GM12865 (cell line): Measurements from ENCODE around the gene SYNPO.

Experiments
- DNase-seq: peaks from one replicate; pipeline ENCODE4 v3.0.0; 2010; ENCODE audit warnings: low read depth
- H3K4me3 ChIP-seq: 2 replicates; pipeline ENCODE4 v1.5.1; 2011; ENCODE audit warnings: mild to moderate bottlenecking, low read depth, low read length, control low read depth
- TF ChIP-seq, protein P1 (sequence below): IDR thresholded peaks from 2 replicates; pipeline ENCODE4 v1.5.1; 2011; ENCODE audit warnings: low read length, control low read depth, low read depth, inconsistent platforms; ENCODE audit not compliant: insufficient read depth; ENCODE audit errors: missing control alignments

The SYNPO gene

DNA sequence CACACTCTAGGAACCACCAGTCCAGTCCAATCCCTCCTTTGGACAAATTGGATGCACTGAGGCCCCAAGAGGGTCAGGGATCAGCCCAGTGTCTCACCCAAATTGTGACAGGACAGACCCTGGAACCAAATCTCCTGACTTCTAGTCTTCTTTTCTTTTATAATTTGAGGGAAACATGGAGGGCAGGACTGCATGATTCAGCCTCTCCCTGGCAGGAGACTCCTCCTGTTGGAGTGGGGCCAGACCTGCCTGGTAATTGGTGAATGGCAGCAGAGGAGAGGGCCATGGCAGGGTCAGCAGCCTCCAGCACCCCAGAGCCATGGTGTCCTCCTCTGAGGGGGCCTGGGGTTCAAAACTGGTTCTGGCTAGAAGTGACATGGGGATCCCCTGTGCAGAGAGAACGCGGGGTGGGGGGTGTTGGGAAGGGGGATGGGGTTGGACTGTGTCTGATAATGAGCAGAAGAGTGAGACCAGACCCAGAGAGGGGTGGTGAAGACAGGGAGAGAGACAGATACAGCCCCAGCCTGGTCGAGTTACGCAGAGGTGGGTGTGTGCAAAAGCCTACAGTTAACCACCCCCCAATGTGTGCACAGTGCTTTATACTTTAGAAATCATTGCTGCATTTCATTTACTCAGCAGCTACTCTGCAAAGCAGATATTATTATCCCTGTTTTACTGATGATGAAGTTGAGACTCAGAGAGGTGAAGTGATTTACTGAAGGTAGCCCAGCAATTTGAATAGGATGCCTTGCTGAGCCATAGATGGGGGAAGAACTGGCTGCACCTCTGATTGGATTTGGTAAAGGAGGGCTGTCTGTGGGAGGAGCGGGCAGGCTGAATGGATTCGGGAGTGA is 3.8 kb upstream of the SYNPO start:
- H3K4me3 ChIP-seq: no peak overlapping the region
- DNase-seq: no peak
- TF ChIP-seq, protein P1, sequence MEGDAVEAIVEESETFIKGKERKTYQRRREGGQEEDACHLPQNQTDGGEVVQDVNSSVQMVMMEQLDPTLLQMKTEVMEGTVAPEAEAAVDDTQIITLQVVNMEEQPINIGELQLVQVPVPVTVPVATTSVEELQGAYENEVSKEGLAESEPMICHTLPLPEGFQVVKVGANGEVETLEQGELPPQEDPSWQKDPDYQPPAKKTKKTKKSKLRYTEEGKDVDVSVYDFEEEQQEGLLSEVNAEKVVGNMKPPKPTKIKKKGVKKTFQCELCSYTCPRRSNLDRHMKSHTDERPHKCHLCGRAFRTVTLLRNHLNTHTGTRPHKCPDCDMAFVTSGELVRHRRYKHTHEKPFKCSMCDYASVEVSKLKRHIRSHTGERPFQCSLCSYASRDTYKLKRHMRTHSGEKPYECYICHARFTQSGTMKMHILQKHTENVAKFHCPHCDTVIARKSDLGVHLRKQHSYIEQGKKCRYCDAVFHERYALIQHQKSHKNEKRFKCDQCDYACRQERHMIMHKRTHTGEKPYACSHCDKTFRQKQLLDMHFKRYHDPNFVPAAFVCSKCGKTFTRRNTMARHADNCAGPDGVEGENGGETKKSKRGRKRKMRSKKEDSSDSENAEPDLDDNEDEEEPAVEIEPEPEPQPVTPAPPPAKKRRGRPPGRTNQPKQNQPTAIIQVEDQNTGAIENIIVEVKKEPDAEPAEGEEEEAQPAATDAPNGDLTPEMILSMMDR: no peak

DNA sequence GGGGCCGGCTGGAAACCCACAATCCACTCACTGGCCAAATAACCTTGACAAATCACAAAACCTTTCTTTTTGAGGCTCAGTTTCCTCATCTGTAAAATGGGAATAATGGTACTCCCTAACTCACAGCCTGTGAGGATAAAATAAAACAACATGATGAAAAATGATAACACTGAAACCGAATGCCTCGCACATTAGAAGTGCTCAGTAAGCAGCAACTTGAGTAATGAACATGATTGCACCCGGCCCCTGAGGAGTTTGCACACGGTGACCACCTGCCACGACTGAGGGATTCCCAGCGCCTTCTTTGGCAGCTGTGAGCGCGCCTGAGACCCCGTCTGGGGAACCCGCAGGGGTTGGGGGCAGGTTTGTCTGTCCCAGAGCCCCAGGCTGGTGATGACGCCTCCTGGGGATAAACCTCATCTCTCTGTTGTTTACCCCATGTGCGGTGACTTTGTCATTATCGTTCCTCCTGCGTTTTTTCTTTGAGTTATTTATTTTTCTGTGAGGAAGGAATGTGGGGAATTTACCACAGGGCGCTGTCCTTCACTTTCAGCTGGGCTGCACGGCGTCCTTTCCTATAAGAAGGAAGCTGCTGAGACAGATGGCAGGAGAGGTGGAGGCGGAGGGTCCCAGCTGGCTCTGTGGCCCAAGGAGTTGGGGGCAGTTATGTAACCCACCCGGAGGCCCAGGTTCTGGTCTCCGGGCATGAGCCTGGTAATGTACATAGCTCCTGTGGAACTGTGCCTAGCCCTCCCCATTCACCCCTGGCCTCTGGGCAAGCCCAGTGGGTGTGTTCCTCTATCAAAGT is 3.0 kb upstream of the SYNPO start:
- DNase-seq: no peak
- TF ChIP-seq, protein P1: no peak
- H3K4me3 ChIP-seq: no peak overlapping the region

DNA sequence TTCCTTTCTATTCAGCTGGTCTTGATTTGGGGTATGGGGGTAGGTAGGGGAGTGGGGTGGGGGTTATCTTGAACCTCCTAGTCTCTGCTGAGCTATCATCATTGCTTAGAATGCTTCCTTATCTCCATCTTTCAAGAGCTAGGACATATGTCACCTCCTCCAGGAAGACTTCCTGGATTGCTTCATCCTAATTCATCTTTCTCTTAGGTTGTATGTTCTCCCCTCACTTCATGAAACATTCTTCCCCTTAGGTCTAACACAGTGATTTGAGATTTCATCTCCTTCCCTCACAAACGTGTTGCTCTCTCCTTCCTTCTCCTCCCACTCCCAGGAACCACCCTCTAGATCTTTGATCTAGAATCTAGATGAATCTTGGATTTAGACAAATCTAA is 2.4 kb upstream of the SYNPO start:
- TF ChIP-seq, protein P1: no peak
- H3K4me3 ChIP-seq: no peak overlapping the region
- DNase-seq: no peak

DNA sequence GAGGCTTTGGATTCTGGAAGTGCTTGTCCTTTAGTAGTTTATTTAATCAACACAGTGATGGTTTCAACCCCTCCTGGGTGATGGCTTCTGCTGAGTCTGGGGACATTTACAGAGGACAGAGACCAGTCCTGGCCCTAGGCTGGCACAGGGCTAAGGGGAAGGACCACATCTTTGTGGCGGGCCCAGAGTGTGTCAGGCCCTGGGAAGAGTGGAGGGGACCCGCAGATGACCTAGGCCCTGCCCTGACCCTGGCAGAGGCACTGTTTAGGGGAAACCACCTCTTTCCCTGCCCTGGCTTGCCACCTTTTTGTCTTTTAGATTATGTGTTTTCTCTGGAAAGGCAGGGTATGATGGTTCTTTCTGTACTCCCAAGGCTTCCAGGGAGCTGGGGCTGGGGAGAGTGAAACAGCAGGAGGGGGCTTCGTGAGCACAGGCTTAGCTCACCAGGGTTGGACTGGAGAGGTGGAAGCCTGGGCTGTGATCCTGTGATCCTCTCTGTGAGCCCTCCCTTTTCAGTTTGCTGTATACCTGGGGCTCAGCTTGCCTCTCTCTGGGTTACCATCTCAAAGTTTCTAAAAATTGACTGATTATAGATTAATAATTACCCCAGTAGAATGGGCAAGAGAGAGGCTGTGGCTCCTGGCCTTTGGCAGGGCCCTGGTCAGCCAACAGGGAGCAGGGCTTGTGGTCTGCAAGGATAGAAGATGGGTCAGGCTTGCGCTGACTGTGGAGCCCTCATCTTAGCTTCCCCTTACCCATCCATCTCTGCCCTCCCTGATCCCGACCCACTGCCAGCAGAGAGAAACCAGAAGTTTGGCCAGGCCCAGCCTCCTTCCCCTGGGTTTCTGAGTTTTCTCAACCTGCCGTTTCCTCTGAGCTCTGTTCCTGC is 1.7 kb upstream of the SYNPO start:
- DNase-seq: no peak
- no peak overlapping the region for H3K4me3 ChIP-seq
- TF ChIP-seq, protein P1: no peak

DNA sequence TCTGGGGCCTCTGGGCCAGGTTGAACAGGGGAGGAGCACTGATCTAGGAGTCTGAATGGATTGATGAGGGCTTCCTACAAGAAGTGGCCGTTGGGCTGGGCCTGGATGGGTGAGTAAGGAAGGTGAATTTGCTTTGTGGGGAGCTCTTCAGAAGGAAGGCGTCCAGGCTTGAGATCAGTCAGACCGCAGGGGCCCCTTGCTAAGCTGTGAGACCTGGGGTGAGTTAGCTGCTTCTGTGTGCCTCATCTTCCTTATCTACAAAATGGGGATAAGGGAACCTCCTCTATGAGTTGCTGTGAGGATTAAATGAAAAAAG is 1.1 kb upstream of the SYNPO start:
- TF ChIP-seq, protein P1: no peak
- no peak overlapping the region for H3K4me3 ChIP-seq
- no peak for DNase-seq

DNA sequence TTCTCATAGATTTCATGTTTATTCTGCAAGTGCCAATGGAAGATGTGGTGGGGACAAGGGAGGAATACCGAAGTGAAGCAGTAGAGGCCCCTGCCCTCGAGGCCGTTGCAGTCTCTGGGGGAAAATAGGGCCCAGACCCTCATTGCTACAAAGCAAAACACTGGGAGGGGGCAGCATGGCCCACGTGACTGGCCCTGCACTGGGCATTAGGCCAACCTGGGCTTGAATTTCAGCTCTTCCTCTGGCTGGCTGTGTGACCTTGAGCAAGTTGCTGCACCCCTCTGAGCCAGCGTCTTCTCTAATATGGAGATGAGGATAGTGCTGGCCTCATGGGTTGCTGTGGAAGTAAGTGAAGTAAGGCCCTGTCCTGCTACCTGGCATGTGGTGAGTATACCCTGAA is 709 bp upstream of the SYNPO start:
- DNase-seq: no peak
- no peak overlapping the region for H3K4me3 ChIP-seq
- TF ChIP-seq, protein P1: no peak
